ENCODE data around the gene RASD2.

The RASD2 gene

GRCh38 chr22:35589071-35589755, 48.6 kb downstream of the RASD2 start:
- no peak overlapping the region for H2BK120ac ChIP-seq (ENCODE audit: insufficient read depth, low read length, poor library complexity)
- H3K27ac ChIP-seq (ENCODE audit: low read depth, low read length) = peak overlapping the region; percentile 31
- H3K4me1 ChIP-seq (ENCODE audit: control insufficient read depth in 1 of 2, insufficient read depth in 2 of 2, low read length in 2 of 2) = peaks cover 19 to 29% of the 10 kb centered on the region in 2 experiments
- H3K23ac ChIP-seq (ENCODE audit: low read length) = no peak overlapping the region
- H4K8ac ChIP-seq (ENCODE audit: low read depth, low read length) = no peak overlapping the region
- H3K4me3 ChIP-seq (ENCODE audit: low read depth, low read length) = no peak overlapping the region
- H3K36me3 ChIP-seq (ENCODE audit: control insufficient read depth in 1 of 2, insufficient read depth in 2 of 2, low read length in 2 of 2) = no peaks in the 10 kb centered on the region
- no peak overlapping the region for H4K12ac ChIP-seq (ENCODE audit: low read depth, low read length)
- peak overlapping the region; percentile 39 for H2BK12ac ChIP-seq (ENCODE audit: low read length)
- DNase-seq = peak; percentile 99 to 100
- no CpG with 5 or more reads among the region's 11 CpGs for WGBS (ENCODE audit: extremely low coverage, insufficient coverage, insufficient read length)
- no peak overlapping the region for H2BK5ac ChIP-seq (ENCODE audit: low read depth, low read length, poor library complexity)
- H3K4ac ChIP-seq (ENCODE audit: low read depth, low read length) = no peak overlapping the region
- H2AK5ac ChIP-seq (ENCODE audit: low read length) = peak overlapping the region; percentile 16
- peaks cover 11% of the 10 kb centered on the region for H3K79me1 ChIP-seq (ENCODE audit: low read length)
- peak overlapping the region; percentile 47 for H4K91ac ChIP-seq (ENCODE audit: low read depth, low read length)
- peak overlapping the region; percentile 8 for H3K18ac ChIP-seq (ENCODE audit: low read length)
- H3K9me3 ChIP-seq (ENCODE audit: insufficient read depth, low read depth, low read length) = peaks cover 2% of the 10 kb centered on the region
- H3K4me2 ChIP-seq (ENCODE audit: low read length) = no peak overlapping the region
- no peak overlapping the region for H3K9ac ChIP-seq (ENCODE audit: low read length)
- no peak overlapping the region for H3K14ac ChIP-seq (ENCODE audit: low read length)
- no peaks in the 10 kb centered on the region for H3K79me2 ChIP-seq (ENCODE audit: control insufficient read depth, insufficient read depth, low read length, poor library complexity)
- no peak overlapping the region for H2AFZ ChIP-seq (ENCODE audit: insufficient read depth, low read length, poor library complexity)
- no peaks in the 10 kb centered on the region for H3K27me3 ChIP-seq (ENCODE audit: insufficient read depth, low read length)

- Histone ChIP-seq H2AK5ac (ENCODE audit: low read length) (no peak overlapping the region), H3K9me3 (ENCODE audit: insufficient read depth, low read depth, low read length) (peaks cover 2% of the 10 kb centered on the region), H3K27me3 (ENCODE audit: insufficient read depth, low read length) (no peaks in the 10 kb centered on the region), H4K12ac (ENCODE audit: low read depth, low read length) (no peak overlapping the region), H4K91ac (ENCODE audit: low read depth, low read length) (peak overlapping the region; percentile 20), H3K14ac (ENCODE audit: low read length) (no peak overlapping the region), H2BK120ac (ENCODE audit: insufficient read depth, low read length, poor library complexity) (no peak overlapping the region), H3K9ac (ENCODE audit: low read length) (no peak overlapping the region), H3K27ac (ENCODE audit: low read depth, low read length) (peak overlapping the region; percentile 31), H3K18ac (ENCODE audit: low read length) (no peak overlapping the region), H2BK12ac (ENCODE audit: low read length) (peak overlapping the region; percentile 25), H3K4me2 (ENCODE audit: low read length) (no peak overlapping the region), H3K4me3 (ENCODE audit: low read depth, low read length) (no peak overlapping the region), H2AFZ (ENCODE audit: insufficient read depth, low read length, poor library complexity) (no peak overlapping the region), H3K79me1 (ENCODE audit: low read length) (peaks cover 11% of the 10 kb centered on the region), H4K8ac (ENCODE audit: low read depth, low read length) (no peak overlapping the region), H3K23ac (ENCODE audit: low read length) (no peak overlapping the region), H3K79me2 (ENCODE audit: control insufficient read depth, insufficient read depth, low read length, poor library complexity) (no peaks in the 10 kb centered on the region), H3K4ac (ENCODE audit: low read depth, low read length) (no peak overlapping the region), H3K4me1 (ENCODE audit: control insufficient read depth in 1 of 2, insufficient read depth in 2 of 2, low read length in 2 of 2) (peaks cover 19 to 29% of the 10 kb centered on the region in 2 experiments), H3K36me3 (ENCODE audit: control insufficient read depth in 1 of 2, insufficient read depth in 2 of 2, low read length in 2 of 2) (no peaks in the 10 kb centered on the region), H2BK5ac (ENCODE audit: low read depth, low read length, poor library complexity) (no peak overlapping the region)
- no peak for DNase-seq
- no CpG with 5 or more reads among the region's 6 CpGs for WGBS (ENCODE audit: extremely low coverage, insufficient coverage, insufficient read length)
Observed at GRCh38 chr22:35589756-35590093, 49.1 kb downstream of the RASD2 start.

- Histone ChIP-seq H3K27ac (ENCODE audit: low read depth, low read length) (no peak overlapping the region), H4K91ac (ENCODE audit: low read depth, low read length) (no peak overlapping the region), H3K9ac (ENCODE audit: low read length) (no peak overlapping the region), H2BK120ac (ENCODE audit: insufficient read depth, low read length, poor library complexity) (peak overlapping the region; percentile 14), H3K4me2 (ENCODE audit: low read length) (no peak overlapping the region), H3K9me3 (ENCODE audit: insufficient read depth, low read depth, low read length) (peaks cover 2% of the 10 kb centered on the region), H3K36me3 (ENCODE audit: control insufficient read depth in 1 of 2, insufficient read depth in 2 of 2, low read length in 2 of 2) (no peaks in the 10 kb centered on the region), H2AK5ac (ENCODE audit: low read length) (peak overlapping the region; percentile 51), H4K8ac (ENCODE audit: low read depth, low read length) (no peak overlapping the region), H3K79me2 (ENCODE audit: control insufficient read depth, insufficient read depth, low read length, poor library complexity) (no peaks in the 10 kb centered on the region), H3K79me1 (ENCODE audit: low read length) (peaks cover 11% of the 10 kb centered on the region), H3K4me1 (ENCODE audit: control insufficient read depth in 1 of 2, insufficient read depth in 2 of 2, low read length in 2 of 2) (peaks cover 19 to 29% of the 10 kb centered on the region in 2 experiments), H3K4me3 (ENCODE audit: low read depth, low read length) (no peak overlapping the region), H3K4ac (ENCODE audit: low read depth, low read length) (no peak overlapping the region), H3K23ac (ENCODE audit: low read length) (no peak overlapping the region), H2BK12ac (ENCODE audit: low read length) (peak overlapping the region; percentile 52), H3K18ac (ENCODE audit: low read length) (no peak overlapping the region), H3K14ac (ENCODE audit: low read length) (no peak overlapping the region), H3K27me3 (ENCODE audit: insufficient read depth, low read length) (no peaks in the 10 kb centered on the region), H2AFZ (ENCODE audit: insufficient read depth, low read length, poor library complexity) (no peak overlapping the region), H4K12ac (ENCODE audit: low read depth, low read length) (no peak overlapping the region), H2BK5ac (ENCODE audit: low read depth, low read length, poor library complexity) (peak overlapping the region; percentile 23)
- DNase-seq = no peak
- no CpG with 5 or more reads among the region's 13 CpGs for WGBS (ENCODE audit: extremely low coverage, insufficient coverage, insufficient read length)
Observed at GRCh38 chr22:35590634-35591295, 50.1 kb downstream of the RASD2 start.

- Histone ChIP-seq H3K79me1 (ENCODE audit: low read length) (peaks cover 11% of the 10 kb centered on the region), H3K36me3 (ENCODE audit: control insufficient read depth in 1 of 2, insufficient read depth in 2 of 2, low read length in 2 of 2) (no peaks in the 10 kb centered on the region), H2BK12ac (ENCODE audit: low read length) (peak overlapping the region; percentile 16), H2BK120ac (ENCODE audit: insufficient read depth, low read length, poor library complexity) (no peak overlapping the region), H3K79me2 (ENCODE audit: control insufficient read depth, insufficient read depth, low read length, poor library complexity) (no peaks in the 10 kb centered on the region), H2BK5ac (ENCODE audit: low read depth, low read length, poor library complexity) (no peak overlapping the region), H3K27me3 (ENCODE audit: insufficient read depth, low read length) (no peaks in the 10 kb centered on the region), H4K8ac (ENCODE audit: low read depth, low read length) (no peak overlapping the region), H3K27ac (ENCODE audit: low read depth, low read length) (no peak overlapping the region), H3K9ac (ENCODE audit: low read length) (no peak overlapping the region), H3K23ac (ENCODE audit: low read length) (no peak overlapping the region), H3K4me3 (ENCODE audit: low read depth, low read length) (no peak overlapping the region), H2AK5ac (ENCODE audit: low read length) (peak overlapping the region; percentile 32), H3K14ac (ENCODE audit: low read length) (no peak overlapping the region), H3K18ac (ENCODE audit: low read length) (peak overlapping the region; percentile 35), H3K4me1 (ENCODE audit: control insufficient read depth in 1 of 2, insufficient read depth in 2 of 2, low read length in 2 of 2) (peaks cover 19 to 34% of the 10 kb centered on the region in 2 experiments), H3K4me2 (ENCODE audit: low read length) (no peak overlapping the region), H3K4ac (ENCODE audit: low read depth, low read length) (no peak overlapping the region), H4K91ac (ENCODE audit: low read depth, low read length) (no peak overlapping the region), H2AFZ (ENCODE audit: insufficient read depth, low read length, poor library complexity) (no peak overlapping the region), H4K12ac (ENCODE audit: low read depth, low read length) (no peak overlapping the region), H3K9me3 (ENCODE audit: insufficient read depth, low read depth, low read length) (peaks cover under 1% of the 10 kb centered on the region)
- WGBS (ENCODE audit: extremely low coverage, insufficient coverage, insufficient read length) = no CpG with 5 or more reads among the region's 14 CpGs
- peak in 1 of 2 donors; percentile 30 for DNase-seq
Observed at GRCh38 chr22:35591714-35592417, 51.2 kb downstream of the RASD2 start.
